Mucosa of rectum (tissue), 2 donors: ENCODE measurements around the gene LMTK2.

Source experiments
- H3K27ac ChIP-seq, 2 donors: one replicate each; pipeline ENCODE4 v1.7.0; 2013; ENCODE audit warnings: inconsistent platforms in 2 of 2, low read depth in 2 of 2, low read length in 2 of 2
- H3K27me3 ChIP-seq, 2 donors: one replicate each; pipeline ENCODE4 v1.7.0; 2013; ENCODE audit warnings: low read length in 2 of 2; ENCODE audit not compliant: control insufficient read depth in 2 of 2, insufficient read depth in 2 of 2
- H3K36me3 ChIP-seq, 2 donors: one replicate each; pipeline ENCODE4 v1.7.0; 2013; ENCODE audit warnings: low read length in 2 of 2; ENCODE audit not compliant: control insufficient read depth in 2 of 2, insufficient read depth in 2 of 2
- H3K4me1 ChIP-seq, 2 donors: one replicate each; pipeline ENCODE4 v1.7.0; 2013; ENCODE audit warnings: low read length in 2 of 2, mild to moderate bottlenecking in 1 of 2; ENCODE audit not compliant: control insufficient read depth in 2 of 2, insufficient read depth in 2 of 2
- H3K4me3 ChIP-seq, 2 donors: one replicate each; pipeline ENCODE4 v1.7.0; 2013; ENCODE audit warnings: low read length in 2 of 2
- H3K9ac ChIP-seq, 2 donors: one replicate each; pipeline ENCODE4 v1.7.0; 2013; ENCODE audit warnings: low read length in 2 of 2, low read depth in 1 of 2, mild to moderate bottlenecking in 1 of 2
- H3K9me3 ChIP-seq, 2 donors: one replicate each; pipeline ENCODE4 v1.7.0; 2013; ENCODE audit warnings: low read length in 2 of 2; ENCODE audit not compliant: control insufficient read depth in 2 of 2
- donor health status: healthy.
- donor health status: Normal muscosa, but diverticular disease.

LMTK2 gene

GRCh38 chr7:98199131-98199530 is 92.5 kb downstream of the LMTK2 start:
- Histone ChIP-seq H3K36me3 (peaks cover 26 to 30% of the 10 kb centered on the region in 2 donors), H3K4me3 (no peak overlapping the region)

DNA sequence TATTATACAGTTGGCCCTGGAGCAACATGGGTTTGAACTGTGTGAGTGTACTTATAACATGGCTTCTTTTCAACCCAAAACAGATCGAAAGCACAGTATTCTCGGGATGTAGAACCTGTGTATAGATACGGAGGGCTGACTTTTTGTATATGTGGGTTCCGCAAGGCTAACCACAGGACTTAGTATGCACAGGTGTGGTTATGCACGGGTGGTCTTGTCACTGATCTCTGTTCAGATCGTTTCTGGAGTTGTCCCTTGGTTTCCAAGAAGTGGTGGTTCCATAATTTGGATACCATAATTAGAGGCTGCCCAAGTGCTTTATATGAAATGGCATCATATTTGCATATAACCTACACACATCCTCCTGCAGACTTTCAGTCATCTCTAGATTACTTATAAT is 93.7 kb downstream of the LMTK2 start:
- Histone ChIP-seq H3K36me3 (peaks cover 18 to 27% of the 10 kb centered on the region in 2 donors), H3K4me1 (no peaks in the 10 kb centered on the region), H3K27ac (no peak overlapping the region), H3K4me3 (no peak overlapping the region), H3K9me3 (no peaks in the 10 kb centered on the region), H3K27me3 (no peaks in the 10 kb centered on the region), H3K9ac (no peak overlapping the region)

More at GRCh38 chr7:98199131-98199530, 92.5 kb downstream of the LMTK2 start:
- no peaks in the 10 kb centered on the region for H3K9me3 ChIP-seq
- no peak overlapping the region for H3K9ac ChIP-seq
- H3K4me1 ChIP-seq = no peaks in the 10 kb centered on the region
- H3K27ac ChIP-seq = no peak overlapping the region
- no peaks in the 10 kb centered on the region for H3K27me3 ChIP-seq

- H3K9ac ChIP-seq = no peak overlapping the region
- no peaks in the 10 kb centered on the region for H3K27me3 ChIP-seq
- H3K4me3 ChIP-seq = peak overlapping the region in 1 of 2 donors; percentile 22
- H3K27ac ChIP-seq = peak overlapping the region in 1 of 2 donors; percentile 61
- no peaks in the 10 kb centered on the region for H3K9me3 ChIP-seq
- peaks cover 29 to 36% of the 10 kb centered on the region in 2 donors for H3K36me3 ChIP-seq
- H3K4me1 ChIP-seq = no peaks in the 10 kb centered on the region
Observed at GRCh38 chr7:98202367-98203195, 95.9 kb downstream of the LMTK2 start.

DNA sequence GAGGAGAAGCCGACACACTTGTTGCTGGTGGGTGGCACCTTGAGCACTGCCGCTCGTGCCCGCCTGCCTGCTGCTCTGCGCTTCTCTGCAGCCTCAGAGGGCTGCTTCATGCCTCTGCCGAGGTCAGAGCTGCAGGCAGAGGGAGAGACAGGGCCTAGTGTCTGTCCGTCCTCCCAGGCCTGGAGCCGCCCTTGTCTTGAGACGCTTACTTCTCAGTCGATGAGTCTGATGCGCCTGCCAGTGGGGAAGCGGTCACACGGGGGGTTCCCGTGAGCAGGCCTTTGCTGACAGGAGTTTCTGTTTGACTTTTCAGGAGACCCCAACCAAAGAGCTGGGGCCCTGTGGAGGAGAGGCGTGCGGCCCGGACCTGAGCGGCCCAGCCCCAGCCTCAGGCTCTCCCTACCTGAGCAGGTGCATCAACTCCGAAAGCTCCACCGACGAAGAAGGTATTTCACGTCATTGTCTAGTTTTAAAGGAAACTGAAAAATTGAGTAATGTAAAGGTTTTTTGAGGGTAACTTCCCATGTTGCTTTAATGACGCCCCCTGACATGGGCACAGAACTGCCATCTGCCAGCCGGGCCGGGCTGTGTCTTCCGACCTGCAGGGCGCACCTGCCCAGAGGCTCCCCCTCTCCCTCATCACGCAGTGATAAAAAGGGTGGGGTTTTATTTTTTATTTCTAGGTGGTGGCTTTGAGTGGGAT is 96.8 kb downstream of the LMTK2 start:
- Histone ChIP-seq H3K4me3 (peak overlapping the region in 1 of 2 donors; percentile 22), H3K4me1 (no peaks in the 10 kb centered on the region), H3K27me3 (no peaks in the 10 kb centered on the region), H3K9me3 (no peaks in the 10 kb centered on the region), H3K9ac (no peak overlapping the region), H3K36me3 (peaks cover 29 to 36% of the 10 kb centered on the region in 2 donors), H3K27ac (peak overlapping the region in 1 of 2 donors; percentile 61)

GRCh38 chr7:98203964-98204605 is 97.4 kb downstream of the LMTK2 start:
- no peak overlapping the region for H3K27ac ChIP-seq

GRCh38 chr7:98204670-98205069 is 98.0 kb downstream of the LMTK2 start:
- no peak overlapping the region for H3K9ac ChIP-seq
- no peaks in the 10 kb centered on the region for H3K4me1 ChIP-seq
- H3K4me3 ChIP-seq = no peak overlapping the region
- no peaks in the 10 kb centered on the region for H3K9me3 ChIP-seq
- H3K27me3 ChIP-seq = no peaks in the 10 kb centered on the region
- peaks cover 29 to 36% of the 10 kb centered on the region in 2 donors for H3K36me3 ChIP-seq
- no peak overlapping the region for H3K27ac ChIP-seq

More at GRCh38 chr7:98203964-98204605, 97.4 kb downstream of the LMTK2 start:
- H3K4me3 ChIP-seq = no peak overlapping the region
- H3K36me3 ChIP-seq = peaks cover 29 to 36% of the 10 kb centered on the region in 2 donors
- H3K27me3 ChIP-seq = no peaks in the 10 kb centered on the region
- H3K4me1 ChIP-seq = no peaks in the 10 kb centered on the region
- no peak overlapping the region for H3K9ac ChIP-seq
- H3K9me3 ChIP-seq = no peaks in the 10 kb centered on the region

DNA sequence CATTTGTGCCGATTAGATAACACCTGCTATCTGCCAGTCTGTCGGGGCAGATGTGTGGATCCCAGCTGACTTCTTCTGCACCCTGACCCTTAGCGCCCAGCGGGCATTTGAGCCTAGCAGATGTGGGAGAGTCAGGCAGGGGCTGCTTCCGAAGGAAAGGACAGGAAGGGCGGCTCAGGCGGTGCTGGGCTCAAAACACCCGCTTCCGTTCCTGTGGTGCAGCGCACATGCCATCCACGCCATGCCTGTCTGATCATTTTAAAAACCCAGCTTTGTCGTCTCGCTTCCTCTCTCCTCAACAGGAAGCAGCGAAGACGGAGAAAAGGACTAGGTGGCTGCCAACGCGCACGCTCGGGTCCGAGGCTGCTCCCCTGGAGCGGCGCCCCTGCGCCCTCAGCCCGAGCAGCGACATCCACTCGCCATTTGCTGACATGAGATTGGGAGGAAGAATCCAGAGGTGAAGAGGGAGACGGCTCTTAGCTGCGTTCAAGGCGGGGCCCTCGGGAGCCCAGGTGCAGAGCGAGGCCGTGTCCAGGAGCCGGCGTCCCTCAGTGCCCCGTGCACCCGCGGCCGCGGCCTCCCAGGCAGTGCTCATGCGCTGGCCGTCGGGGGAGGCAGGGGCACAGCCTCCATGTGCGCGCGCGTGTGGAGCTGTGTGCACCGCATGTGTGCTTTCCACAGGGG is 98.6 kb downstream of the LMTK2 start:
- H3K27ac ChIP-seq = no peak overlapping the region
- no peaks in the 10 kb centered on the region for H3K9me3 ChIP-seq
- no peak overlapping the region for H3K9ac ChIP-seq
- peaks cover 29 to 34% of the 10 kb centered on the region in 2 donors for H3K36me3 ChIP-seq
- H3K4me3 ChIP-seq = no peak overlapping the region
- no peaks in the 10 kb centered on the region for H3K4me1 ChIP-seq
- no peaks in the 10 kb centered on the region for H3K27me3 ChIP-seq

GRCh38 chr7:98206451-98207330 is 100.0 kb downstream of the LMTK2 start:
- Histone ChIP-seq H3K27ac (no peak overlapping the region), H3K9me3 (no peaks in the 10 kb centered on the region), H3K36me3 (peaks cover 29 to 33% of the 10 kb centered on the region in 2 donors), H3K9ac (no peak overlapping the region), H3K27me3 (no peaks in the 10 kb centered on the region), H3K4me1 (peaks cover 0 to 3% of the 10 kb centered on the region in 2 donors), H3K4me3 (no peak overlapping the region)
